Neural cell (in vitro differentiated cells): Measurements from ENCODE around the gene REXO5. TPM values are rescaled to one million over a fixed set of nuclear protein-coding genes. Genes with fewer than 3 reads are reported as not detected.

Experiments
- H2AFZ ChIP-seq: fragments of 200-600, 300-800 bp; sonication (generic), shearing (Covaris generic); 2 replicates; pipeline ENCODE4 v1.6.0; 2014; ENCODE audit warnings: low read depth, mild to moderate bottlenecking, antibody characterized with exemption, low read length, moderate library complexity
- H3F3A ChIP-seq: fragments of 200-600 bp; shearing (Covaris generic); 2 replicates; pipeline ENCODE4 v1.6.1; 2016; ENCODE audit warnings: mild to moderate bottlenecking, moderate library complexity, mixed read lengths, antibody characterized with exemption, low read length; ENCODE audit not compliant: insufficient read depth, poor library complexity, severe bottlenecking
- H3K27ac ChIP-seq: fragments of 200-600, 300-800 bp; sonication (generic), shearing (Covaris generic); 2 replicates; pipeline ENCODE4 v1.5.1; 2014; ENCODE audit warnings: mild to moderate bottlenecking, low read length, moderate library complexity
- H3K27me3 ChIP-seq: fragments of 300-800, 200-600 bp; sonication (generic), shearing (Covaris generic); 2 replicates; pipeline ENCODE4 v1.6.0; 2014; ENCODE audit warnings: mild to moderate bottlenecking, low read depth, low read length, moderate library complexity; ENCODE audit not compliant: insufficient read depth
- H3K36me3 ChIP-seq: fragments of 300-800, 200-600 bp; sonication (generic), shearing (Covaris generic); 2 replicates; pipeline ENCODE4 v1.5.1; 2014; ENCODE audit warnings: mild to moderate bottlenecking, antibody characterized with exemption, low read length, moderate library complexity; ENCODE audit not compliant: insufficient read depth
- H3K4me2 ChIP-seq: fragments of 300-800, 200-600 bp; sonication (generic), shearing (Covaris generic); 2 replicates; pipeline ENCODE4 v1.6.0; 2014; ENCODE audit warnings: mild to moderate bottlenecking, low read length
- H3K4me3 ChIP-seq: fragments of 300-800, 200-600 bp; sonication (generic), shearing (Covaris generic); 2 replicates; pipeline ENCODE4 v1.5.1; 2014; ENCODE audit warnings: mild to moderate bottlenecking, low read length, moderate library complexity
- H3K79me2 ChIP-seq: fragments of 200-600 bp; shearing (Covaris generic); replicated peaks from 2 replicates; pipeline ENCODE4 v1.6.0; 2014; ENCODE audit warnings: mild to moderate bottlenecking, low read length, moderate library complexity; ENCODE audit not compliant: insufficient read depth
- H3K9ac ChIP-seq: fragments of 300-800, 200-600 bp; sonication (generic), shearing (Covaris generic); 2 replicates; pipeline ENCODE4 v1.6.1; 2016; ENCODE audit warnings: mild to moderate bottlenecking, low read length, mixed read lengths
- H3K9me2 ChIP-seq: fragments of 200-600 bp; shearing (Covaris generic); 2 replicates; pipeline ENCODE4 v1.6.1; 2016; ENCODE audit warnings: mild to moderate bottlenecking, low read length, mixed read lengths; ENCODE audit not compliant: insufficient read depth
- H3K9me3 ChIP-seq: fragments of 200-600, 300-800 bp; sonication (generic), shearing (Covaris generic); 2 replicates; pipeline ENCODE4 v1.6.1; 2016; ENCODE audit warnings: mild to moderate bottlenecking, mixed run types, low read length, moderate library complexity, mixed read lengths
- H4K20me1 ChIP-seq: fragments of 200-600 bp; shearing (Covaris generic); 2 replicates; pipeline ENCODE4 v1.6.1; 2016; ENCODE audit warnings: mild to moderate bottlenecking, mixed run types; ENCODE audit not compliant: insufficient read depth
- CTCF ChIP-seq: fragments of 450-650 bp; IDR thresholded peaks from 2 replicates; pipeline ENCODE4 v1.5.1; 2014; ENCODE audit warnings: antibody characterized with exemption, mild to moderate bottlenecking, moderate library complexity; ENCODE audit not compliant: poor library complexity, severe bottlenecking
- EP300 ChIP-seq: fragments of 450-650 bp; conservative IDR thresholded peaks from 2 replicates; pipeline ENCODE4 v1.6.1; 2014; ENCODE audit warnings: antibody characterized with exemption, mild to moderate bottlenecking, moderate library complexity; ENCODE audit not compliant: poor library complexity, severe bottlenecking
- EZH2 ChIP-seq: fragments of 200-600, 300-800 bp; shearing (Covaris generic), sonication (generic); IDR thresholded peaks from 2 replicates; pipeline ENCODE4 v1.6.1; 2014; ENCODE audit warnings: antibody characterized with exemption, low read length, borderline replicate concordance, mild to moderate bottlenecking; ENCODE audit not compliant: insufficient read depth, poor library complexity, severe bottlenecking
- MXI1 ChIP-seq: fragments of 450-650 bp; conservative IDR thresholded peaks from 2 replicates; pipeline ENCODE4 v1.6.1; 2014; ENCODE audit warnings: antibody characterized with exemption, mild to moderate bottlenecking; ENCODE audit not compliant: poor library complexity, severe bottlenecking
- POLR2AphosphoS5 ChIP-seq: IDR thresholded peaks from 2 replicates; pipeline ENCODE4 v1.6.1; 2012
- RAD21 ChIP-seq: fragments of 450-650 bp; conservative IDR thresholded peaks from 2 replicates; pipeline ENCODE4 v1.6.1; 2014; ENCODE audit warnings: antibody characterized with exemption, mild to moderate bottlenecking, moderate library complexity
- SMC3 ChIP-seq: fragments of 450-650 bp; conservative IDR thresholded peaks from 2 replicates; pipeline ENCODE4 v1.6.1; 2014; ENCODE audit warnings: antibody characterized with exemption, mild to moderate bottlenecking, moderate library complexity; ENCODE audit not compliant: poor library complexity
- TAF1 ChIP-seq: IDR thresholded peaks from 2 replicates; pipeline ENCODE4 v1.6.1; 2012; ENCODE audit warnings: low read depth
- polyA plus RNA-seq: library from polyadenylated mRNA; depleted of rRNA; stranded (reverse); fragments of >200 nt; gene quantifications from 2 replicates; pipeline ENCODE4 v1.2.3, GENCODE V29; 2014
- TF ChIP-seq, protein P1 (sequence below): IDR thresholded peaks from 2 replicates; pipeline ENCODE4 v1.6.1; 2012; ENCODE audit warnings: borderline replicate concordance

REXO5 gene
- polyA plus RNA-seq, 1 donor from 2014 or later: 11.2 TPM

DNA sequence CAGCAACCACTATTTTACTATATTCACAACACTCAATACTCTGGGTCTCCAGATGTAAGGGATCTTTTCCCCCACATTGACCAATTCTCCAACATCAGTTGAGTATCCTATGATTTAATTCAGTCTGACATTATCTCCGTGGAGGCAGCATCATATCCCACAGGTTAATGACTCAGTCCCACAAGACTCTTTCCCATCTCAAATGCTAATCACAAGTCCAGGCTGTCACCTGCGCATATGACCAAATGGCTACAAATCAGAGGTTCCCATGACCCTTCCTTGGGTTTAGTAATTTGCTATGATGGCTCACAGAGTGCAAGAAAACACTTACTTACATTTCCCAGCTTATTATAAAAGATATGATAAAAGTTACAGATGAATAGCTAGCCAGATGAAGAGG lies 23.9 kb upstream of the REXO5 start:
- TF ChIP-seq SMC3 (no peak), EZH2 (no peak), POLR2AphosphoS5 (no peak)
- H3F3A ChIP-seq: no peaks in the 10 kb centered on the region

GRCh38 chr16:20784204-20784603 lies 22.1 kb upstream of the REXO5 start:
- no peaks in the 10 kb centered on the region for H3F3A ChIP-seq

More for the DNA sequence above, 23.9 kb upstream of the REXO5 start:
- H3K4me2 ChIP-seq: no peak overlapping the region
- H3K9me2 ChIP-seq: no peaks in the 10 kb centered on the region
- H3K79me2 ChIP-seq: no peaks in the 10 kb centered on the region
- no peaks in the 10 kb centered on the region for H4K20me1 ChIP-seq
- H3K27me3 ChIP-seq: no peaks in the 10 kb centered on the region
- no peaks in the 10 kb centered on the region for H3K36me3 ChIP-seq
- H3K4me3 ChIP-seq: no peak overlapping the region
- no peak overlapping the region for H3K9ac ChIP-seq
- H3K9me3 ChIP-seq: no peaks in the 10 kb centered on the region
- H2AFZ ChIP-seq: no peak overlapping the region
- H3K27ac ChIP-seq: no peak overlapping the region

More at GRCh38 chr16:20784204-20784603, 22.1 kb upstream of the REXO5 start:
- no peak overlapping the region for H3K27ac ChIP-seq
- no peaks in the 10 kb centered on the region for H3K9me3 ChIP-seq
- no peaks in the 10 kb centered on the region for H3K79me2 ChIP-seq
- no peak overlapping the region for H2AFZ ChIP-seq
- H3K9ac ChIP-seq: no peak overlapping the region
- TF ChIP-seq RAD21 (no peak), EP300 (no peak), SMC3 (no peak), EZH2 (no peak), CTCF (no peak), POLR2AphosphoS5 (no peak), TAF1 (no peak), MXI1 (no peak)
- TF ChIP-seq, protein P1, sequence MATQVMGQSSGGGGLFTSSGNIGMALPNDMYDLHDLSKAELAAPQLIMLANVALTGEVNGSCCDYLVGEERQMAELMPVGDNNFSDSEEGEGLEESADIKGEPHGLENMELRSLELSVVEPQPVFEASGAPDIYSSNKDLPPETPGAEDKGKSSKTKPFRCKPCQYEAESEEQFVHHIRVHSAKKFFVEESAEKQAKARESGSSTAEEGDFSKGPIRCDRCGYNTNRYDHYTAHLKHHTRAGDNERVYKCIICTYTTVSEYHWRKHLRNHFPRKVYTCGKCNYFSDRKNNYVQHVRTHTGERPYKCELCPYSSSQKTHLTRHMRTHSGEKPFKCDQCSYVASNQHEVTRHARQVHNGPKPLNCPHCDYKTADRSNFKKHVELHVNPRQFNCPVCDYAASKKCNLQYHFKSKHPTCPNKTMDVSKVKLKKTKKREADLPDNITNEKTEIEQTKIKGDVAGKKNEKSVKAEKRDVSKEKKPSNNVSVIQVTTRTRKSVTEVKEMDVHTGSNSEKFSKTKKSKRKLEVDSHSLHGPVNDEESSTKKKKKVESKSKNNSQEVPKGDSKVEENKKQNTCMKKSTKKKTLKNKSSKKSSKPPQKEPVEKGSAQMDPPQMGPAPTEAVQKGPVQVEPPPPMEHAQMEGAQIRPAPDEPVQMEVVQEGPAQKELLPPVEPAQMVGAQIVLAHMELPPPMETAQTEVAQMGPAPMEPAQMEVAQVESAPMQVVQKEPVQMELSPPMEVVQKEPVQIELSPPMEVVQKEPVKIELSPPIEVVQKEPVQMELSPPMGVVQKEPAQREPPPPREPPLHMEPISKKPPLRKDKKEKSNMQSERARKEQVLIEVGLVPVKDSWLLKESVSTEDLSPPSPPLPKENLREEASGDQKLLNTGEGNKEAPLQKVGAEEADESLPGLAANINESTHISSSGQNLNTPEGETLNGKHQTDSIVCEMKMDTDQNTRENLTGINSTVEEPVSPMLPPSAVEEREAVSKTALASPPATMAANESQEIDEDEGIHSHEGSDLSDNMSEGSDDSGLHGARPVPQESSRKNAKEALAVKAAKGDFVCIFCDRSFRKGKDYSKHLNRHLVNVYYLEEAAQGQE: no peak
- H3K9me2 ChIP-seq: no peaks in the 10 kb centered on the region
- no peaks in the 10 kb centered on the region for H3K27me3 ChIP-seq
- H3K36me3 ChIP-seq: no peaks in the 10 kb centered on the region
- H3K4me2 ChIP-seq: no peak overlapping the region
- no peaks in the 10 kb centered on the region for H4K20me1 ChIP-seq
- H3K4me3 ChIP-seq: no peak overlapping the region
